DOHH2 (cell line): ENCODE measurements around the gene DYNLT5.
"Not testable (repeated sequence)": the region's sequence is repeated elsewhere in the genome, so short reads cannot be mapped to it uniquely, and the experiment has no call there.

Experiments used
- H3F3A ChIP-seq: fragments of 200-600 bp; sonication (generic), shearing (Covaris generic); 2 replicates; pipeline ENCODE4 v1.6.0; 2016; ENCODE audit warnings: antibody characterized with exemption, mild to moderate bottlenecking; ENCODE audit not compliant: control insufficient read depth, insufficient read depth
- H3K27ac ChIP-seq: fragments of 200-600 bp; sonication (generic); 2 replicates; pipeline ENCODE4 v1.5.1; 2014; ENCODE audit warnings: low read depth, mild to moderate bottlenecking, low read length, moderate library complexity
- H3K27me3 ChIP-seq: fragments of 200-600 bp; sonication (generic); 2 replicates; pipeline ENCODE4 v1.6.1; 2014; ENCODE audit warnings: mild to moderate bottlenecking, low read length, mixed read lengths; ENCODE audit not compliant: control insufficient read depth
- H3K36me3 ChIP-seq: fragments of 200-600 bp; sonication (generic); 2 replicates; pipeline ENCODE4 v1.6.1; 2014; ENCODE audit warnings: mild to moderate bottlenecking, low read length, moderate library complexity, mixed read lengths; ENCODE audit not compliant: control insufficient read depth
- H3K4me1 ChIP-seq: fragments of 200-600 bp; sonication (generic); 2 replicates; pipeline ENCODE4 v1.6.1; 2014; ENCODE audit warnings: mild to moderate bottlenecking, low read length, mixed read lengths; ENCODE audit not compliant: control insufficient read depth
- H3K4me2 ChIP-seq: fragments of 200-600 bp; sonication (generic); 2 replicates; pipeline ENCODE4 v1.6.0; 2014; ENCODE audit warnings: mild to moderate bottlenecking, low read length, moderate library complexity
- H3K4me3 ChIP-seq: fragments of 200-600 bp; sonication (generic); 2 replicates; pipeline ENCODE4 v1.5.1; 2014; ENCODE audit warnings: mild to moderate bottlenecking, low read length, mixed read lengths
- H3K79me2 ChIP-seq: fragments of 200-600 bp; sonication (generic); 2 replicates; pipeline ENCODE4 v1.6.1; 2014; ENCODE audit warnings: mild to moderate bottlenecking, low read length, mixed read lengths; ENCODE audit not compliant: control insufficient read depth
- H3K9me2 ChIP-seq: fragments of 200-600 bp; sonication (generic); replicated peaks from 2 replicates; pipeline ENCODE4 v1.6.1; 2014; ENCODE audit warnings: mild to moderate bottlenecking, low read length, mixed read lengths; ENCODE audit not compliant: control insufficient read depth
- H3K9me3 ChIP-seq: fragments of 200-600 bp; sonication (generic); 2 replicates; pipeline ENCODE4 v1.6.1; 2014; ENCODE audit warnings: antibody characterized with exemption, low read length, mixed read lengths; ENCODE audit not compliant: control insufficient read depth, insufficient read depth
- H4K20me1 ChIP-seq: fragments of 200-600 bp; sonication (generic); 2 replicates; pipeline ENCODE4 v1.6.0; 2014; ENCODE audit warnings: low read depth, mild to moderate bottlenecking, antibody characterized with exemption, low read length, moderate library complexity; ENCODE audit not compliant: control insufficient read depth, insufficient read depth
- CTCF ChIP-seq: fragments of 200-600 bp; sonication (generic); IDR thresholded peaks from one replicate; pipeline ENCODE4 v1.5.1; 2014; ENCODE audit warnings: antibody characterized with exemption, mild to moderate bottlenecking, low read depth, low read length; ENCODE audit not compliant: poor library complexity, severe bottlenecking
- EZH2phosphoT487 ChIP-seq: fragments of 200-600 bp; sonication (generic); IDR thresholded peaks from 2 replicates; pipeline ENCODE4 v1.6.1; 2017; ENCODE audit warnings: borderline replicate concordance, mild to moderate bottlenecking, antibody characterized with exemption, low read length, moderate library complexity, mixed read lengths

The DYNLT5 gene

GRCh38 chr1:66791621-66792610 is 39.7 kb downstream of the DYNLT5 start:
- H3F3A ChIP-seq: no peaks in the 10 kb centered on the region
- H3K27me3 ChIP-seq: peaks cover 6% of the 10 kb centered on the region
- H3K27ac ChIP-seq: no peak overlapping the region
- H3K4me1 ChIP-seq: peaks cover 10% of the 10 kb centered on the region
- H3K9me3 ChIP-seq: no peaks in the 10 kb centered on the region
- no peak overlapping the region for H3K4me3 ChIP-seq
- H3K4me2 ChIP-seq: no peak overlapping the region
- TF ChIP-seq CTCF: no peak
- no peak for TF ChIP-seq EZH2phosphoT487
- H3K36me3 ChIP-seq: no peaks in the 10 kb centered on the region
- H3K79me2 ChIP-seq: no peaks in the 10 kb centered on the region
- no peaks in the 10 kb centered on the region for H4K20me1 ChIP-seq
- H3K9me2 ChIP-seq: no peaks in the 10 kb centered on the region

GRCh38 chr1:66795839-66796238 is 43.6 kb downstream of the DYNLT5 start:
- H3K4me1 ChIP-seq: not testable (repeated sequence)

GRCh38 chr1:66809245-66809644 is 57.0 kb downstream of the DYNLT5 start:
- H4K20me1 ChIP-seq: no peaks in the 10 kb centered on the region
- H3K4me3 ChIP-seq: no peak overlapping the region
- no peaks in the 10 kb centered on the region for H3F3A ChIP-seq
- no peaks in the 10 kb centered on the region for H3K9me2 ChIP-seq
- no peaks in the 10 kb centered on the region for H3K9me3 ChIP-seq
- no peak overlapping the region for H3K27ac ChIP-seq
- H3K4me2 ChIP-seq: no peak overlapping the region
- no peaks in the 10 kb centered on the region for H3K4me1 ChIP-seq
- H3K36me3 ChIP-seq: no peaks in the 10 kb centered on the region
- TF ChIP-seq EZH2phosphoT487 (no peak), CTCF (no peak)
- no peaks in the 10 kb centered on the region for H3K79me2 ChIP-seq
- no peaks in the 10 kb centered on the region for H3K27me3 ChIP-seq

More at GRCh38 chr1:66795839-66796238, 43.6 kb downstream of the DYNLT5 start:
- not testable (repeated sequence) for H3K9me2 ChIP-seq, H3K9me3 ChIP-seq, H3K27me3 ChIP-seq, H3K4me2 ChIP-seq, H3K79me2 ChIP-seq, H4K20me1 ChIP-seq, H3K4me3 ChIP-seq, H3K27ac ChIP-seq, H3K36me3 ChIP-seq, H3F3A ChIP-seq

GRCh38 chr1:66809736-66810326 is 57.6 kb downstream of the DYNLT5 start:
- no peaks in the 10 kb centered on the region for H3F3A ChIP-seq
- no peaks in the 10 kb centered on the region for H3K9me2 ChIP-seq
- no peak overlapping the region for H3K4me2 ChIP-seq
- TF ChIP-seq EZH2phosphoT487 (no peak), CTCF (no peak)
- no peak overlapping the region for H3K4me3 ChIP-seq
- no peaks in the 10 kb centered on the region for H3K27me3 ChIP-seq
- no peaks in the 10 kb centered on the region for H3K79me2 ChIP-seq
- no peaks in the 10 kb centered on the region for H4K20me1 ChIP-seq
- H3K4me1 ChIP-seq: no peaks in the 10 kb centered on the region
- no peaks in the 10 kb centered on the region for H3K36me3 ChIP-seq
- H3K9me3 ChIP-seq: no peaks in the 10 kb centered on the region
- no peak overlapping the region for H3K27ac ChIP-seq
